Natural killer cell (primary cell): ENCODE measurements around the gene ATP7B. TPM values are rescaled to one million over a fixed set of nuclear protein-coding genes. Genes with fewer than 3 reads are reported as not detected.

Source experiments
- ATAC-seq, 3 donors: fragments of 150-1000 bp in 2 of 3; fragments of 200-7000 bp in 1 of 3; cut with Tn5 transposase; 1 replicate in 1 of 3; 2 replicates in 2 of 3; pipeline ENCODE4 v1.10.0; 2021; ENCODE audit warnings: mild to moderate bottlenecking in 2 of 3, moderate library complexity in 2 of 3
- DNase-seq, 2 donors: peaks; one replicate each; pipeline versions ENCODE4 v3.0.0 to v3.0.0-alpha.2; 2013 to 2021; ENCODE audit warnings: mixed read lengths in 1 of 2
- H3K27ac ChIP-seq: one replicate; pipeline ENCODE4 v1.5.1; 2013; ENCODE audit warnings: mild to moderate bottlenecking, low read length
- H3K27me3 ChIP-seq: one replicate; pipeline ENCODE4 v1.6.1; 2013; ENCODE audit warnings: low read length; ENCODE audit not compliant: control insufficient read depth, insufficient read depth
- H3K36me3 ChIP-seq: one replicate; pipeline ENCODE4 v1.6.1; 2013; ENCODE audit warnings: low read length; ENCODE audit not compliant: control insufficient read depth, insufficient read depth
- H3K4me1 ChIP-seq: one replicate; pipeline ENCODE4 v1.6.1; 2013; ENCODE audit warnings: low read length; ENCODE audit not compliant: control insufficient read depth, insufficient read depth
- H3K4me3 ChIP-seq: one replicate; pipeline ENCODE4 v1.5.1; 2013; ENCODE audit warnings: low read length
- H3K9me3 ChIP-seq: one replicate; pipeline ENCODE4 v1.6.1; 2013; ENCODE audit warnings: low read length; ENCODE audit not compliant: control insufficient read depth, insufficient read depth
- H3K27ac Mint-ChIP-seq, 2 donors: one replicate each; pipeline ENCODE4 v1.8.0; 2022; ENCODE audit warnings: mild to moderate bottlenecking in 2 of 2, mixed read lengths in 2 of 2, moderate library complexity in 1 of 2
- H3K27me3 Mint-ChIP-seq, 2 donors: one replicate each; pipeline ENCODE4 v1.8.0; 2022; ENCODE audit warnings: low read depth in 2 of 2, mixed read lengths in 2 of 2
- H3K36me3 Mint-ChIP-seq: one replicate; pipeline ENCODE4 v1.8.0; 2022; ENCODE audit warnings: mixed read lengths
- H3K4me1 Mint-ChIP-seq, 2 donors: one replicate each; pipeline ENCODE4 v1.8.0; 2022; ENCODE audit warnings: mixed read lengths in 2 of 2
- H3K4me3 Mint-ChIP-seq: one replicate; pipeline ENCODE4 v1.8.0; 2022; ENCODE audit warnings: mild to moderate bottlenecking, moderate library complexity, mixed read lengths
- H3K9me3 Mint-ChIP-seq, 2 donors: one replicate each; pipeline ENCODE4 v1.8.0; 2022; ENCODE audit warnings: mixed read lengths in 2 of 2
- WGBS: methylation state at CpG from one replicate; pipeline ENCODE4 v1.1.7; 2013; ENCODE audit warnings: missing lambda C conversion rate; ENCODE audit not compliant: insufficient coverage; 5-methylcytosine and 5-hydroxymethylcytosine counted together
- intact Hi-C: fragments of 100-400 bp; cut with micrococcal nuclease; formaldehyde crosslinking; loops from one replicate; pipeline ENCODE4 v1.14.2; 2022
- total RNA-seq, 4 donors: library from RNA; stranded (reverse); fragments of 120-200 nt in 1 of 4; gene quantifications; one replicate each; pipeline versions ENCODE4 v1.2.3 to v1.2.4, GENCODE V29; 2013 to 2022
- TF ChIP-seq, protein P1 (sequence below): fragments of 200-600 bp; IDR thresholded peaks from one replicate; pipeline ENCODE4 v1.8.0; 2022; ENCODE audit warnings: antibody characterized with exemption

Gene ATP7B
- total RNA-seq, 3 donors from 2014 or later (not counting 1 experiment from before 2014, with no cell fraction given): 0.45 to 0.64 (median 0.58) TPM

GRCh38 chr13:51942189-51942588 is 69.1 kb downstream of the ATP7B start:
- Mint-ChIP-seq H3K36me3 (no peaks in the 10 kb centered on the region), H3K27me3 (peaks cover 18 to 48% of the 10 kb centered on the region in 2 donors), H3K27ac (no peak overlapping the region), H3K4me1 (peaks cover 0 to 7% of the 10 kb centered on the region in 2 donors), H3K9me3 (no peaks in the 10 kb centered on the region), H3K4me3 (no peak overlapping the region)
- intact Hi-C loops: no loop called here
- Histone ChIP-seq H3K4me1 (peaks cover 4% of the 10 kb centered on the region), H3K9me3 (no peaks in the 10 kb centered on the region), H3K27ac (no peak overlapping the region), H3K36me3 (no peaks in the 10 kb centered on the region), H3K27me3 (no peaks in the 10 kb centered on the region), H3K4me3 (no peak overlapping the region)
- WGBS: 38% methylated on average over 9 of the region's 9 CpGs
- DNase-seq: peak in 1 of 2 donors; percentile 62
- no peak for ATAC-seq
- TF ChIP-seq, protein P1, sequence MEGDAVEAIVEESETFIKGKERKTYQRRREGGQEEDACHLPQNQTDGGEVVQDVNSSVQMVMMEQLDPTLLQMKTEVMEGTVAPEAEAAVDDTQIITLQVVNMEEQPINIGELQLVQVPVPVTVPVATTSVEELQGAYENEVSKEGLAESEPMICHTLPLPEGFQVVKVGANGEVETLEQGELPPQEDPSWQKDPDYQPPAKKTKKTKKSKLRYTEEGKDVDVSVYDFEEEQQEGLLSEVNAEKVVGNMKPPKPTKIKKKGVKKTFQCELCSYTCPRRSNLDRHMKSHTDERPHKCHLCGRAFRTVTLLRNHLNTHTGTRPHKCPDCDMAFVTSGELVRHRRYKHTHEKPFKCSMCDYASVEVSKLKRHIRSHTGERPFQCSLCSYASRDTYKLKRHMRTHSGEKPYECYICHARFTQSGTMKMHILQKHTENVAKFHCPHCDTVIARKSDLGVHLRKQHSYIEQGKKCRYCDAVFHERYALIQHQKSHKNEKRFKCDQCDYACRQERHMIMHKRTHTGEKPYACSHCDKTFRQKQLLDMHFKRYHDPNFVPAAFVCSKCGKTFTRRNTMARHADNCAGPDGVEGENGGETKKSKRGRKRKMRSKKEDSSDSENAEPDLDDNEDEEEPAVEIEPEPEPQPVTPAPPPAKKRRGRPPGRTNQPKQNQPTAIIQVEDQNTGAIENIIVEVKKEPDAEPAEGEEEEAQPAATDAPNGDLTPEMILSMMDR: no peak

DNA sequence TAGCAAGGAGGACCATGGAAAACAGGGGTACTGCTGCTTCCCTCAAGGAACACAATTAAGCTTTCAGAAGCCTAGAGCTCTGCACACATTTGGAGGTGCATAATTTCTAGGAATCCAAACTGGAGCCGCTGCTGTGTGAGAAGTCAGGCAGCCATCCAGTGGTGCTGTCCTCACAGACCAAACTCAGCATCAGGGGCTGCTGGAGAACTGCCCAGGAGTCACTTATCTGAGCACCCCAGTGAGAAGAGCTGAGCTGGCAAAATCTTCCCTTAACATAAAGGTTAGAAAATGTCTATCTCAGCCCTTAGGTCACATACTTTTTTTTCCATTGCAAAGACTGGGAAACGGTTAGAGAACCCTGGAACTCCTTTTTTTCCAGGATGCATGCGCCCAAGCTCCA is 72.8 kb downstream of the ATP7B start:
- H3K36me3 ChIP-seq: no peaks in the 10 kb centered on the region
- H3K27ac ChIP-seq: no peak overlapping the region
- Mint-ChIP-seq H3K9me3 (no peaks in the 10 kb centered on the region), H3K27ac (no peak overlapping the region), H3K4me1 (peaks cover 0 to 7% of the 10 kb centered on the region in 2 donors), H3K27me3 (peaks cover 11 to 19% of the 10 kb centered on the region in 2 donors), H3K4me3 (no peak overlapping the region), H3K36me3 (no peaks in the 10 kb centered on the region)
- TF ChIP-seq, protein P1: no peak
- H3K4me3 ChIP-seq: no peak overlapping the region
- 82% methylated on average over 3 of the region's 3 CpGs for WGBS
- intact Hi-C loops: no loop called here
- H3K9me3 ChIP-seq: no peaks in the 10 kb centered on the region
- H3K4me1 ChIP-seq: peaks cover 4% of the 10 kb centered on the region
- no peaks in the 10 kb centered on the region for H3K27me3 ChIP-seq
- DNase-seq (no peak), ATAC-seq (no peak)

- H3K4me1 Mint-ChIP-seq: peaks cover 0 to 7% of the 10 kb centered on the region in 2 donors
- DNase-seq (no peak), ATAC-seq (no peak)
- Histone ChIP-seq H3K36me3 (no peaks in the 10 kb centered on the region), H3K27me3 (no peaks in the 10 kb centered on the region), H3K4me1 (peaks cover 4% of the 10 kb centered on the region), H3K4me3 (no peak overlapping the region), H3K27ac (no peak overlapping the region), H3K9me3 (no peaks in the 10 kb centered on the region)
- H3K27me3 Mint-ChIP-seq: peaks cover 3 to 11% of the 10 kb centered on the region in 2 donors
- intact Hi-C loops: no loop called here
- no peaks in the 10 kb centered on the region for H3K9me3 Mint-ChIP-seq
- TF ChIP-seq, protein P1: no peak
- no peak overlapping the region for H3K4me3 Mint-ChIP-seq
- no peak overlapping the region for H3K27ac Mint-ChIP-seq
- H3K36me3 Mint-ChIP-seq: no peaks in the 10 kb centered on the region
- 88% methylated on average over 22 of the region's 22 CpGs for WGBS
These were observed 73.6 kb downstream of the ATP7B start for GRCh38 chr13:51937320-51938290.
